ENCODE data around the gene PILRA. TPM values are rescaled to one million over a fixed set of nuclear protein-coding genes. Genes with fewer than 3 reads are reported as not detected.
"Not testable (repeated sequence)": the region's sequence is repeated elsewhere in the genome, so short reads cannot be mapped to it uniquely, and the experiment has no call there.

The PILRA gene
- total RNA-seq, 4 donors from 2014 or later = 0.62 to 5.4 (median 2.0) TPM

DNA sequence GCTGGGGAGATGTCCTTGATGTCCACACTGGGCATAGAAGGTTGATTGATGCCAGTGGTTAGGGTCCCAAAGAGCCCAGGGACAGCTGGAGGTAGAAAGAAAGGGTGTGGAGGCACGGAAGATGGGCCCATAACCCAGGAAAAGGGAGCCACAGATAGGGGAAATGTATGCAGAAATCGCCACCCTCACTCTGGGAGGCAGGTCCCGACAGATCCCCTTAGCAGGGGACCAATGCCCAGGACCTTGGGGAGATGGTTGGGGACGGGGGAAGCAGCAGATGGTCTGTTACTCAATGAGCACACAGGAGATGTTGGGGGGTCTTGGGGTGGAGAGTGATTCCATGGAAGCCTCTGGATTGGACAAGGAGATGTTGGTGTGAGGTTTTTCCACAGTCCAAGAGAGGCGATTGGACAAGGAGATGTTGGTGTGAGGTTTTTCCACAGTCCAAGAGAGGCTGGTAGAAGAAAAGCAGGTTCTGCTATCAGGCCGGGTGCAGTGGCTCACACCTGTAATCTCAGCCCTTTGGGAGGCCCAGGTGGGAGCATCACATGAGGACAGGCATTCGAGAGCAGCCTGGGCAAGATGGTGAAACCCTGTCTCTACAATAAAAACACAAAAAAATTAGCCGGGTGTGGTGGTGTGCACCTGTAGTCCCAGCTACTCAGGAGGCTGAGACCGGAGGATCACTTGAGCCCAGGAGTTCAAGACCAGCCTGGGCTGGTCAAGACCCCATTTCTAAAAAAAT, 70.0 kb downstream of the PILRA start:
- peak in 1 of 2 donors; percentile 9 for DNase-seq
- peak overlapping the region; percentile 63 to 74 (median 65) for H3K27ac ChIP-seq

DNA sequence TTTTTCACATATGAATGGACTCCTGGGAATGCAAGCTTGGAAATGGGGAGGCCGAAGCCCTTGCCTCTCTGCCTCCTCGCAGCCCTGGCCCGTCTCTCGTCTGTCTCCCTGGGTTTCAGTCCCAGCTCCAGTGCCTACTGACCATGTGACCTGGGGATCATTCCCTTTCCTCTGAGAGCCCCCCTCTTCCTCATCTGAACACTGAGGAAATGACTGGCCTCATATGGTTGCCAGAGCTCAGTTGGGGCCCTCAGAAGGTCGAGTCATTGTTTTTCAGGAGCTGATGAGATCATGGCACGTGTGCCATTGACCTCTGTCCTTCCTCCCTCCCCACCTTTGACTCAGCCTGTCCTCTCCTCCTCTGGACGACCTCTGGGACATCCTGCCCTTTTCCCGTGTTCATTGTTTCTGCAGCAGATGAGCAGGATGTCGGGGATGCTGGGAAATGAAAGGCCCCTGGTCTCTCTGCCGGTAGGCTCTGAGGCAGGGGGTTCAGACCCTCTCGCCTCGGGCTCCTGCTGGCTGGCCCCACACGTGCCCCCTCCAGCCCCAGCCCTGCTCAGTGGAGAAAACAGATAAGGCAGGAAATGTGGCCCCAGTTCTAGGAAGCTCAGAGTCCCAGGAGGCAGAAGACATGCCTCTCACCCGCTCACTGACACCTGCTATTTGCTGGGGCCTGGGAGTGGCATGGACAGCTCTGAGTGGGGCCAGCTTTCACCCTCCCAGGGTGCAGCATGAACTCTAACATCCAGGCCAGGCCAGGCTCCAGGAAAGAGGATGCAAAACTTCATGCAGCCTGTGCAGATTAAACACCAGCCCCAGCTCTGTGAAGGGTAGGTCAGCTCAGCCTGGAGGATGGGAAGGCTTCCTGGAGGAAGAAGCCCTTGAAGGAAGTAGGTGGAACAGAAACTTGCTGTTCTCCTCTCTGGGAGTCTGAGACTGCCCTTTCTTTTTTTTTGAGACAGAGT, 71.3 kb downstream of the PILRA start:
- in situ Hi-C loops (cut with MboI; ENCODE audit: low sequenced_read_pairs in 4 of 4) (loop anchor here in 1 of 4 donors (25.0 kb wide), 1 partner anchor 418 kb away; the partner anchor contains the start of genes SLC12A9 and TRIP6), intact Hi-C loops (cut with DNase I; ENCODE audit: low total_unique reads) (no loop called here)
- Histone ChIP-seq H3K4me1 (no peaks in the 10 kb centered on the region), H3K27me3 (no peaks in the 10 kb centered on the region), H3K9me3 (no peaks in the 10 kb centered on the region), H3K36me3 (no peaks in the 10 kb centered on the region), H3K4me3 (no peak overlapping the region), H3K27ac (peak overlapping the region; percentile 63 to 74 (median 65))
- peak in 1 of 2 donors; percentile 8 for DNase-seq
- TF ChIP-seq, protein P1, sequence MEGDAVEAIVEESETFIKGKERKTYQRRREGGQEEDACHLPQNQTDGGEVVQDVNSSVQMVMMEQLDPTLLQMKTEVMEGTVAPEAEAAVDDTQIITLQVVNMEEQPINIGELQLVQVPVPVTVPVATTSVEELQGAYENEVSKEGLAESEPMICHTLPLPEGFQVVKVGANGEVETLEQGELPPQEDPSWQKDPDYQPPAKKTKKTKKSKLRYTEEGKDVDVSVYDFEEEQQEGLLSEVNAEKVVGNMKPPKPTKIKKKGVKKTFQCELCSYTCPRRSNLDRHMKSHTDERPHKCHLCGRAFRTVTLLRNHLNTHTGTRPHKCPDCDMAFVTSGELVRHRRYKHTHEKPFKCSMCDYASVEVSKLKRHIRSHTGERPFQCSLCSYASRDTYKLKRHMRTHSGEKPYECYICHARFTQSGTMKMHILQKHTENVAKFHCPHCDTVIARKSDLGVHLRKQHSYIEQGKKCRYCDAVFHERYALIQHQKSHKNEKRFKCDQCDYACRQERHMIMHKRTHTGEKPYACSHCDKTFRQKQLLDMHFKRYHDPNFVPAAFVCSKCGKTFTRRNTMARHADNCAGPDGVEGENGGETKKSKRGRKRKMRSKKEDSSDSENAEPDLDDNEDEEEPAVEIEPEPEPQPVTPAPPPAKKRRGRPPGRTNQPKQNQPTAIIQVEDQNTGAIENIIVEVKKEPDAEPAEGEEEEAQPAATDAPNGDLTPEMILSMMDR (IDR thresholded peaks at IDR 0.05 in 4 of 5, conservative IDR thresholded peaks at IDR 0.05 in 1 of 5) = no peak
- peak in 1 of 2 donors; percentile 5 for TF ChIP-seq POLR2A (IDR thresholded peaks at IDR 0.05)
- ATAC-seq = peak; percentile 63 to 71

More for the DNA sequence above, 70.0 kb downstream of the PILRA start:
- Histone ChIP-seq H3K36me3 (no peaks in the 10 kb centered on the region), H3K9me3 (no peaks in the 10 kb centered on the region), H3K27me3 (no peaks in the 10 kb centered on the region), H3K4me1 (no peaks in the 10 kb centered on the region), H3K4me3 (no peak overlapping the region)
- no peak for ATAC-seq
- no peak for TF ChIP-seq POLR2A (IDR thresholded peaks at IDR 0.05)
- TF ChIP-seq, protein P1 (IDR thresholded peaks at IDR 0.05 in 4 of 5, conservative IDR thresholded peaks at IDR 0.05 in 1 of 5) = no peak
- in situ Hi-C loops (cut with MboI; ENCODE audit: low sequenced_read_pairs in 4 of 4) (loop anchor here in 1 of 4 donors (25.0 kb wide), 1 partner anchor 419 kb away; the partner anchor contains the start of genes SLC12A9 and TRIP6), intact Hi-C loops (cut with DNase I; ENCODE audit: low total_unique reads) (no loop called here)

DNA sequence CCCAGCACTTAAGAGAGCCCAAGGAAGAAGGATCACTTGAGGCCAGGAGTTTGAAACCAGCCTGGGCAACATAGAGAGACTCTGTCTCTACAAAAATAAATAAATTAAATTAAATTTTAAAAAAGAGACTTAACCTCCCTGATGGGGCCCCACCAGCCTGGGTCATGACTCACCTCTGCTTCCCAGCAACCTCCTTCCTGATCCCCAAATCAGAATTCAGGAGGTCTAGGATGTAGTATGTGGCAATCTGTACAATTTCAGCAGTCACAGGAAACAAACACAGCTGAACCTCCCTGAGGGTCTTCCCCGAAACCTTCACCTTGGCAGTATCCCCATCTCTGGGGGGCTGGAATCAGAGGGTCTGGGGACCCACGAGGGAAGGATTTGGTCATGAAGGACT, 72.8 kb downstream of the PILRA start:
- peak overlapping the region in 2 of 4 donors; percentile 22 to 63 for H3K27ac ChIP-seq
- DNase-seq = no peak
- in situ Hi-C loops (cut with MboI; ENCODE audit: low sequenced_read_pairs in 4 of 4) = loop anchor here in 1 of 4 donors (25.0 kb wide), 1 partner anchor 416 kb away; the partner anchor contains the start of genes SLC12A9 and TRIP6

DNA sequence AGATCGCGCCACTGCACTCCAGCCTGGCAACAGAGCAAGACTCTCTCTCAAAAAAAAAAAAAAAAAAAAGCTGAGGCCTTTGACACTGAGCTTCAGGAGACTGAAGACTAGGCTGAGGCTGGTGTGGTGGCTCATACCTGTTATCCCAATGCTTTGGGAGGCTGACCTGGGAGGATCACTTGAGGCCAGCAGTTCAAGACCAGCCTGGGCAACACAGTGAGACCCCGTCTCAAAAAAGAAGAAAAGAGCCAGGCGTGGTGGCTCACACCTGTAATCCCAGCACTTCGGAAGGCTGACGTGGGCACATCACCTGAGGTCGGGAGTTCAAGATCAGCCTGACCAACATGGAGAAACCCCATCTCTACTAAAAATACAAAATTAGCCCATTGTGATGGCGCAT, 74.1 kb downstream of the PILRA start:
- H3K9me3 ChIP-seq; intact Hi-C loops (cut with DNase I; ENCODE audit: low total_unique reads); H3K27me3 ChIP-seq; H3K27ac ChIP-seq; H3K36me3 ChIP-seq; H3K4me3 ChIP-seq; DNase-seq; ATAC-seq; H3K4me1 ChIP-seq: not testable (repeated sequence)
- in situ Hi-C loops (cut with MboI; ENCODE audit: low sequenced_read_pairs in 4 of 4) = loop anchor here in 1 of 4 donors (25.0 kb wide), 1 partner anchor 415 kb away; the partner anchor contains the start of genes SLC12A9 and TRIP6

More for the DNA sequence above, 72.8 kb downstream of the PILRA start:
- no peak for ATAC-seq
- TF ChIP-seq, protein P1 (IDR thresholded peaks at IDR 0.05 in 4 of 5, conservative IDR thresholded peaks at IDR 0.05 in 1 of 5) = no peak
- no peak for TF ChIP-seq POLR2A (IDR thresholded peaks at IDR 0.05)
- Histone ChIP-seq H3K4me3 (no peak overlapping the region), H3K27me3 (no peaks in the 10 kb centered on the region), H3K4me1 (peaks cover 0 to 3% of the 10 kb centered on the region in 2 donors), H3K9me3 (no peaks in the 10 kb centered on the region), H3K36me3 (no peaks in the 10 kb centered on the region)
- intact Hi-C loops (cut with DNase I; ENCODE audit: low total_unique reads) = no loop called here

All from gastrocnemius medialis (tissue), 4 donors.